Endothelial cell (in vitro differentiated cells): ENCODE results near the gene GCNA. TPM values are rescaled to one million over a fixed set of nuclear protein-coding genes. Genes with fewer than 3 reads are reported as not detected.

ENCODE experiments used
- DNase-seq: peaks from one replicate; pipeline ENCODE4 v3.0.0; 2021; ENCODE audit warnings: low spot score
- H3K27ac Mint-ChIP-seq: one replicate; pipeline ENCODE4 v1.8.0; 2021; ENCODE audit warnings: mixed read lengths, inconsistent platforms; ENCODE audit not compliant: unreplicated experiment
- H3K27me3 Mint-ChIP-seq: one replicate; pipeline ENCODE4 v1.8.0; 2021; ENCODE audit warnings: mild to moderate bottlenecking, moderate library complexity, mixed read lengths, inconsistent platforms; ENCODE audit not compliant: unreplicated experiment
- H3K36me3 Mint-ChIP-seq: one replicate; pipeline ENCODE4 v1.8.0; 2021; ENCODE audit warnings: mild to moderate bottlenecking, low read depth, mixed read lengths, inconsistent platforms; ENCODE audit not compliant: unreplicated experiment
- H3K4me1 Mint-ChIP-seq: one replicate; pipeline ENCODE4 v1.8.0; 2021; ENCODE audit warnings: mild to moderate bottlenecking, mixed read lengths, inconsistent platforms; ENCODE audit not compliant: unreplicated experiment
- H3K4me3 Mint-ChIP-seq: one replicate; pipeline ENCODE4 v1.8.0; 2021; ENCODE audit warnings: mild to moderate bottlenecking, mixed read lengths, inconsistent platforms; ENCODE audit not compliant: unreplicated experiment
- H3K9me3 Mint-ChIP-seq: one replicate; pipeline ENCODE4 v1.8.0; 2021; ENCODE audit warnings: mixed read lengths, inconsistent platforms; ENCODE audit not compliant: unreplicated experiment
- CTCF ChIP-seq: fragments of 200-600 bp; sonication (generic); IDR thresholded peaks from one replicate; pipeline ENCODE4 v1.5.0; 2021; ENCODE audit warnings: antibody characterized with exemption; ENCODE audit not compliant: unreplicated experiment
- long read RNA-seq: library from polyadenylated mRNA; unstranded; transcript quantifications from one replicate; pipeline ENCODE4 v2.0.0, GENCODE V29; 2020; ENCODE audit not compliant: unreplicated experiment
- total RNA-seq: library from RNA; stranded (reverse); fragmentation: NEBNext Ultra II Directional; extraction: Animal tissue kit (Norgen Biotek cat#: 25700); gene quantifications from one replicate; pipeline ENCODE4 v1.2.1, GENCODE V29; 2021; ENCODE audit not compliant: unreplicated experiment

Gene GCNA
- total RNA-seq: 3.0 TPM
- long read RNA-seq, partial matches to known transcripts: 0 of 1 reads
- long read RNA-seq, other reads (novel, unspliced or antisense): 1 of 1 reads

GRCh38 chrX:71578253-71579135 is at the start of gene GCNA:
GCNA (plus strand) TSS chrX:71578437; CDS start chrX:71580822, 2,385 bp downstream.
- no peak for TF ChIP-seq CTCF
- Mint-ChIP-seq H3K27ac (no peak within 1 kb of the TSS), H3K4me1 (no peaks in the 10 kb centered on the region), H3K4me3 (no peak within 1 kb of the TSS), H3K36me3 (peaks cover 8% of the 10 kb centered on the region), H3K27me3 (no peaks in the 10 kb centered on the region), H3K9me3 (no peaks in the 10 kb centered on the region)
- no peak for DNase-seq

GRCh38 chrX:71532078-71532752 is 46.0 kb upstream of the GCNA start:
- H3K36me3 Mint-ChIP-seq: peaks cover 3% of the 10 kb centered on the region

GRCh38 chrX:71532753-71533425 is 45.3 kb upstream of the GCNA start, which contains the start of gene OGT:
OGT (plus strand) TSS chrX:71533104; CDS start chrX:71533300, 196 bp downstream.
- peak; percentile 83 for DNase-seq
- H3K4me3 Mint-ChIP-seq: peak within 1 kb of the TSS; percentile 99
- H3K9me3 Mint-ChIP-seq: no peaks in the 10 kb centered on the region
- peak within 1 kb of the TSS; percentile 95 for H3K27ac Mint-ChIP-seq
- H3K27me3 Mint-ChIP-seq: peaks cover 3% of the 10 kb centered on the region
- TF ChIP-seq CTCF: no peak
- H3K4me1 Mint-ChIP-seq: peaks cover 5% of the 10 kb centered on the region
- peaks cover 3% of the 10 kb centered on the region for H3K36me3 Mint-ChIP-seq

More at GRCh38 chrX:71532078-71532752, 46.0 kb upstream of the GCNA start:
- peak overlapping the region; percentile 99 for H3K4me3 Mint-ChIP-seq
- H3K27me3 Mint-ChIP-seq: peaks cover 3% of the 10 kb centered on the region
- no peaks in the 10 kb centered on the region for H3K9me3 Mint-ChIP-seq
- no peak for TF ChIP-seq CTCF
- H3K27ac Mint-ChIP-seq: peak overlapping the region; percentile 95
- H3K4me1 Mint-ChIP-seq: peaks cover 5% of the 10 kb centered on the region
- no peak for DNase-seq

GRCh38 chrX:71533516-71533850 is 44.8 kb upstream of the GCNA start:
- Mint-ChIP-seq H3K9me3 (no peaks in the 10 kb centered on the region), H3K27ac (peak overlapping the region; percentile 95), H3K36me3 (peaks cover 3% of the 10 kb centered on the region), H3K4me1 (peaks cover 5% of the 10 kb centered on the region), H3K27me3 (peaks cover 3% of the 10 kb centered on the region), H3K4me3 (peak overlapping the region; percentile 99)
- DNase-seq: no peak
- no peak for TF ChIP-seq CTCF
